Measurements from ENCODE around the gene LRRTM4. TPM values are rescaled to one million over a fixed set of nuclear protein-coding genes. Genes with fewer than 3 reads are reported as not detected.

The LRRTM4 gene
- total and polyA plus RNA-seq, 2 experiments from 2014 or later: 8.5 to 15.4 TPM

DNA sequence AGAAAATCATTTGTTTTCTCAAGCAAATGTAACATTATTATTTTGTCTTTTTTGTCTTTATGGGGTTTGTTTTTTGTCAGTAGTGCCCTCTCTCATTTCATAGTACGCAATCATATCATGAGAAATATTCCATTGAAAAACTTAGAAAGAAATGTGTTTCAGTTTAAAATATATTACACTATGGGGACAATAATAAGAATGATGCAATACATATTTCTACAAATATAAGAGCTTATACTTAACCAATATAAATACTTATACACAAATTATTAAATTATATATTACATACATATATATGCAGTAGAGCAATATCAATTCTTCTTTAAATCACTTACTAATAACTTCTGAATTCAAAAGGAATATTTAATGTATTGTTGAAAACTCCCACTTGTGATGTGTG, 13.7 kb downstream of the LRRTM4 start:
- H3K27ac ChIP-seq: no peak overlapping the region

DNA sequence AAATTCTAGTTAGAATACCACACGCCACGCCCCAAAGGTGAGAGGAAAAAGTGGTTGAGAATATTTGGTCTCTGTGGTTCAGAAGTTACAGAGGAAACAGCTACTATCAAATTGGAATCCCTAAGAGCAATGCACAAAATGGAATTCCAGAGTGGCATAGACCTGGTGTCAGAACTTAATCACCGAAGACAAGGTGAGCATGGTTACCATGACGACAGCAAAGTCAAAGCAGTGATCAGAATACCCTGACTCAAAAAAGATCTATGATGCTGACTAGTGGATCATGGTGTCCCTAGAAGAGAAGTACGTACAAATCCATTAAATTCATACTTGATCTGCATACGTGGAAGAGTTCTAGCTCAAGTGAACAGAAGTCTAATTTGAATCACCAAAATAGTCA, 14.5 kb downstream of the LRRTM4 start:
- TF ChIP-seq, protein P1, sequence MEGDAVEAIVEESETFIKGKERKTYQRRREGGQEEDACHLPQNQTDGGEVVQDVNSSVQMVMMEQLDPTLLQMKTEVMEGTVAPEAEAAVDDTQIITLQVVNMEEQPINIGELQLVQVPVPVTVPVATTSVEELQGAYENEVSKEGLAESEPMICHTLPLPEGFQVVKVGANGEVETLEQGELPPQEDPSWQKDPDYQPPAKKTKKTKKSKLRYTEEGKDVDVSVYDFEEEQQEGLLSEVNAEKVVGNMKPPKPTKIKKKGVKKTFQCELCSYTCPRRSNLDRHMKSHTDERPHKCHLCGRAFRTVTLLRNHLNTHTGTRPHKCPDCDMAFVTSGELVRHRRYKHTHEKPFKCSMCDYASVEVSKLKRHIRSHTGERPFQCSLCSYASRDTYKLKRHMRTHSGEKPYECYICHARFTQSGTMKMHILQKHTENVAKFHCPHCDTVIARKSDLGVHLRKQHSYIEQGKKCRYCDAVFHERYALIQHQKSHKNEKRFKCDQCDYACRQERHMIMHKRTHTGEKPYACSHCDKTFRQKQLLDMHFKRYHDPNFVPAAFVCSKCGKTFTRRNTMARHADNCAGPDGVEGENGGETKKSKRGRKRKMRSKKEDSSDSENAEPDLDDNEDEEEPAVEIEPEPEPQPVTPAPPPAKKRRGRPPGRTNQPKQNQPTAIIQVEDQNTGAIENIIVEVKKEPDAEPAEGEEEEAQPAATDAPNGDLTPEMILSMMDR (IDR thresholded peaks at IDR 0.05; ENCODE audit: low read depth, low read length): no peak
- no peaks in the 10 kb centered on the region for H3K9me3 ChIP-seq (ENCODE audit: low read depth)
- H3K27me3 ChIP-seq: no peaks in the 10 kb centered on the region
- H3K27ac ChIP-seq: no peak overlapping the region
- H3K4me3 ChIP-seq: no peak overlapping the region
- no peaks in the 10 kb centered on the region for H3K4me1 ChIP-seq (ENCODE audit: low read depth)
- DNase-seq (ENCODE audit: low read depth in 1 of 2, low spot score in 1 of 2): no peak
- H3K36me3 ChIP-seq: no peaks in the 10 kb centered on the region

More for the DNA sequence above, 13.7 kb downstream of the LRRTM4 start:
- Histone ChIP-seq H3K4me1 (ENCODE audit: low read depth) (no peaks in the 10 kb centered on the region), H3K9me3 (ENCODE audit: low read depth) (no peaks in the 10 kb centered on the region), H3K27me3 (no peaks in the 10 kb centered on the region), H3K4me3 (no peak overlapping the region), H3K36me3 (no peaks in the 10 kb centered on the region)
- TF ChIP-seq, protein P1 (IDR thresholded peaks at IDR 0.05; ENCODE audit: low read depth, low read length): no peak
- DNase-seq (ENCODE audit: low read depth in 1 of 2, low spot score in 1 of 2): no peak

DNA sequence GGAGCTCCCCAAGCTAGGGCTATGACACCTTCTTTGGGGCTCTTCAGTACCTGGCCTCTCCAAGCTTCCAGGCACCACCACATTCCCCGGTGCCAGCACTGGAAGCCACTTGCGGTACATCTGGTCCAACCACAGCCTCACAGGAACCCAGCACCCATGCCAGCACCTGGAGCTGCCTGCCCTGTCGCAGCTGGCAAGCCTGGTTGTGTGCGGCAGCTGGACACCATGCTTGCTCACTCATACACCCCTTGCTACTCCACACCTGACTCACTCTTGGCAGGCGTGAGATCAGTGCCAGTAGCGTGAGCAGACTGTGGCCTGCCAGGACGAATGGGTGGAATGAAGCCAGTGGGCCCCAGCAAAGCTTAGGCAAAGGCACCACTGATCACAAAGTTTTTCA, 34.0 kb downstream of the LRRTM4 start:
- Histone ChIP-seq H3K4me1 (ENCODE audit: low read depth) (no peaks in the 10 kb centered on the region), H3K9me3 (ENCODE audit: low read depth) (no peaks in the 10 kb centered on the region), H3K27me3 (no peaks in the 10 kb centered on the region), H3K27ac (no peak overlapping the region), H3K4me3 (no peak overlapping the region), H3K36me3 (no peaks in the 10 kb centered on the region)
- TF ChIP-seq, protein P1 (IDR thresholded peaks at IDR 0.05; ENCODE audit: low read depth, low read length): no peak
- no peak for DNase-seq (ENCODE audit: low read depth in 1 of 2, low spot score in 1 of 2)

DNA sequence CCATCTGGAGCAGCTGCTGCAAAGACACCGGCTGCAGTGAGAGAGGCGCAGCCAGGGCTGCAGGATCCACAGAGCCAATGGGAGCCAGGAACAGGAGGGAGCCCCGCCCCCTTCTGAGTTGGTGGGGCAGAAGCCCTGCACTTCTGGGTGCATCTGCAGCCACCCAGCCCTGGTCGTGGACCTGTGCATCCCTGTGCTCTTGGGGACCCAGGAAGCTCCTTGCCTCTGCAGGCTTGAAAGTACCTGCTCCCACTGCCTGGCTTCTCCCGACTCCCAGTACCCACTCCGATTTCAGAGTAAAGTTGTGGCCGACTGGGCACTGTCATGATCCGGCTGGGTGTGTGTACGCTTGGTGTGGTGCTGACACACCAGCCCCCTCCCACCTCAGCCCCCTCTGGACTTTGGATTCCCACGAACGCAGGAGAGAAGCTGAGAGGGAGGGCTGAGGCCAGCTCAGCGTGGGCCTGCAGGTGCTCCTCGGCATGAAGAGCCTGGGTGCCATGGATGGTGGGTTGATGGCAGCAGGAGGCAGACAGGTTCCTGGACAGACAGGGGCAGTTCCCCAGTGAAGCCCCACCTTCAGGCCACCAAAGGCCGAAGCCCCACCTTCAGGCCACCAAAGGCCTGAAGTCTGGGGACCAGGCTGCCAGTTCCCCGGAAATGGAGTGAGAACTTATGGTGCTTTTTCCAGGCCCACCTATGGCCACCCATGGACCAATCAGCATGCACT, 34.9 kb downstream of the LRRTM4 start:
- H3K27ac ChIP-seq: no peak overlapping the region
- TF ChIP-seq, protein P1 (IDR thresholded peaks at IDR 0.05; ENCODE audit: low read depth, low read length): no peak
- DNase-seq (ENCODE audit: low read depth in 1 of 2, low spot score in 1 of 2): no peak
- no peaks in the 10 kb centered on the region for H3K36me3 ChIP-seq
- H3K27me3 ChIP-seq: no peaks in the 10 kb centered on the region
- H3K9me3 ChIP-seq (ENCODE audit: low read depth): no peaks in the 10 kb centered on the region
- H3K4me3 ChIP-seq: no peak overlapping the region
- no peaks in the 10 kb centered on the region for H3K4me1 ChIP-seq (ENCODE audit: low read depth)

DNA sequence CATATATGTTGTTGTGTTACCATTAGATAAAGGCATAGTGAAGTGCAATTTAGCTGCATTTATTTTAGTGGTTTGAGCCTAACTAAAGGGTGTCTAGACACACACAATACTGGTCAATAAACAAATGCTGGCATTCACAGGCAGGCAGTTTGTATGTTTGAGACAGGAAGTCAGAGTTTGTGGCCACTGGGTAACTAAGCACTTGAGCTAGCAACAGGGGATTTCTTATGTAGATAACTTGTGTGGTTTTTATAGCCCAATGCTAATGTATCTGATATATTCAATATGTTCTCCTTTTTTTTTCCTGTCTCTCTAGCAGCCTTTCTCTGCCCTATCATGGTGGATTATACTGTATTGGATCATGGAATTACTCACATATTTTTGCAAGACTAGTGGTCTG, 38.1 kb downstream of the LRRTM4 start:
- H3K27ac ChIP-seq: no peak overlapping the region
- DNase-seq (ENCODE audit: low read depth in 1 of 2, low spot score in 1 of 2): no peak
- TF ChIP-seq, protein P1 (IDR thresholded peaks at IDR 0.05; ENCODE audit: low read depth, low read length): no peak

More for the DNA sequence above, 38.1 kb downstream of the LRRTM4 start:
- Histone ChIP-seq H3K4me1 (ENCODE audit: low read depth) (peaks cover 19% of the 10 kb centered on the region), H3K4me3 (no peak overlapping the region), H3K27me3 (no peaks in the 10 kb centered on the region), H3K36me3 (no peaks in the 10 kb centered on the region), H3K9me3 (ENCODE audit: low read depth) (no peaks in the 10 kb centered on the region)
